Neural progenitor cell (in vitro differentiated cells): Measurements from ENCODE around the gene ERBB3. TPM values are rescaled to one million over a fixed set of nuclear protein-coding genes. Genes with fewer than 3 reads are reported as not detected.

Experiments used
- DNase-seq: peaks from one replicate; pipeline ENCODE4 v3.0.0-alpha.2; 2016; ENCODE audit warnings: low spot score
- H2AFZ ChIP-seq: fragments of 200-600 bp; sonication (generic); replicated peaks from 2 replicates; pipeline ENCODE4 v1.6.1; 2016; ENCODE audit warnings: antibody characterized with exemption
- H3F3A ChIP-seq: fragments of 200-600 bp; sonication (generic); 2 replicates; pipeline ENCODE4 v1.6.1; 2016; ENCODE audit warnings: antibody characterized with exemption, low read depth
- H3K27ac ChIP-seq: fragments of 200-600 bp; sonication (generic); 2 replicates; pipeline ENCODE4 v1.5.1; 2016; ENCODE audit warnings: mild to moderate bottlenecking
- H3K27me3 ChIP-seq: fragments of 200-600 bp; sonication (generic); 2 replicates; pipeline ENCODE4 v1.6.1; 2016; ENCODE audit warnings: mild to moderate bottlenecking, moderate library complexity
- H3K36me3 ChIP-seq: fragments of 200-600 bp; sonication (generic); 2 replicates; pipeline ENCODE4 v1.5.1; 2016
- H3K4me1 ChIP-seq: fragments of 200-600 bp; sonication (generic); 2 replicates; pipeline ENCODE4 v1.6.1; 2016; ENCODE audit warnings: mixed run types
- H3K4me2 ChIP-seq: fragments of 200-600 bp; sonication (generic); 2 replicates; pipeline ENCODE4 v1.6.1; 2016
- H3K4me3 ChIP-seq: fragments of 200-600 bp; sonication (generic); 2 replicates; pipeline ENCODE4 v1.5.1; 2016
- H3K79me2 ChIP-seq: fragments of 200-600 bp; sonication (generic); 2 replicates; pipeline ENCODE4 v1.6.1; 2016; ENCODE audit warnings: low read depth
- H3K9ac ChIP-seq: fragments of 200-600 bp; sonication (generic); 2 replicates; pipeline ENCODE4 v1.6.1; 2016
- H3K9me3 ChIP-seq: fragments of 200-600 bp; sonication (generic); 2 replicates; pipeline ENCODE4 v1.5.1; 2016; ENCODE audit warnings: low read depth
- H4K20me1 ChIP-seq: fragments of 200-600 bp; sonication (generic); 2 replicates; pipeline ENCODE4 v1.6.1; 2016; ENCODE audit warnings: low read depth
- H3K27ac Mint-ChIP-seq: 3 replicates; pipeline ENCODE4 v1.8.0; 2021; ENCODE audit warnings: mixed read lengths
- H3K27me3 Mint-ChIP-seq: 2 replicates; pipeline ENCODE4 v1.8.0; 2022; ENCODE audit warnings: low read depth, mild to moderate bottlenecking, inconsistent platforms, moderate library complexity, mixed read lengths; ENCODE audit not compliant: insufficient read depth
- H3K36me3 Mint-ChIP-seq: 3 replicates; pipeline ENCODE4 v1.8.0; 2021; ENCODE audit warnings: mixed read lengths
- H3K4me1 Mint-ChIP-seq: 3 replicates; pipeline ENCODE4 v1.8.0; 2021; ENCODE audit warnings: mixed read lengths
- H3K4me3 Mint-ChIP-seq: 3 replicates; pipeline ENCODE4 v1.8.0; 2021; ENCODE audit warnings: mild to moderate bottlenecking, moderate library complexity, mixed read lengths
- H3K9me3 Mint-ChIP-seq: 3 replicates; pipeline ENCODE4 v1.8.0; 2020; ENCODE audit warnings: mixed read lengths
- EZH2 ChIP-seq: fragments of 200-600 bp; sonication (generic); IDR thresholded peaks from 2 replicates; pipeline ENCODE4 v1.6.1; 2017; ENCODE audit warnings: antibody characterized with exemption, mild to moderate bottlenecking, moderate library complexity
- EZH2phosphoT487 ChIP-seq: fragments of 200-600 bp; sonication (generic); IDR thresholded peaks from 2 replicates; pipeline ENCODE4 v1.6.1; 2017; ENCODE audit warnings: antibody characterized with exemption
- total RNA-seq: library from RNA; depleted of rRNA; stranded (reverse); fragments of >200 nt; gene quantifications from 2 replicates; pipeline ENCODE4 v1.2.3, GENCODE V29; 2015; ENCODE audit warnings: low replicate concordance
- TF ChIP-seq, protein P1 (sequence below): fragments of 200-600 bp; sonication (generic); IDR thresholded peaks from 2 replicates; pipeline ENCODE4 v1.5.1; 2017; ENCODE audit warnings: antibody characterized with exemption, mild to moderate bottlenecking

The ERBB3 gene
- total RNA-seq, 1 donor from 2014 or later, result 8.8 TPM

DNA sequence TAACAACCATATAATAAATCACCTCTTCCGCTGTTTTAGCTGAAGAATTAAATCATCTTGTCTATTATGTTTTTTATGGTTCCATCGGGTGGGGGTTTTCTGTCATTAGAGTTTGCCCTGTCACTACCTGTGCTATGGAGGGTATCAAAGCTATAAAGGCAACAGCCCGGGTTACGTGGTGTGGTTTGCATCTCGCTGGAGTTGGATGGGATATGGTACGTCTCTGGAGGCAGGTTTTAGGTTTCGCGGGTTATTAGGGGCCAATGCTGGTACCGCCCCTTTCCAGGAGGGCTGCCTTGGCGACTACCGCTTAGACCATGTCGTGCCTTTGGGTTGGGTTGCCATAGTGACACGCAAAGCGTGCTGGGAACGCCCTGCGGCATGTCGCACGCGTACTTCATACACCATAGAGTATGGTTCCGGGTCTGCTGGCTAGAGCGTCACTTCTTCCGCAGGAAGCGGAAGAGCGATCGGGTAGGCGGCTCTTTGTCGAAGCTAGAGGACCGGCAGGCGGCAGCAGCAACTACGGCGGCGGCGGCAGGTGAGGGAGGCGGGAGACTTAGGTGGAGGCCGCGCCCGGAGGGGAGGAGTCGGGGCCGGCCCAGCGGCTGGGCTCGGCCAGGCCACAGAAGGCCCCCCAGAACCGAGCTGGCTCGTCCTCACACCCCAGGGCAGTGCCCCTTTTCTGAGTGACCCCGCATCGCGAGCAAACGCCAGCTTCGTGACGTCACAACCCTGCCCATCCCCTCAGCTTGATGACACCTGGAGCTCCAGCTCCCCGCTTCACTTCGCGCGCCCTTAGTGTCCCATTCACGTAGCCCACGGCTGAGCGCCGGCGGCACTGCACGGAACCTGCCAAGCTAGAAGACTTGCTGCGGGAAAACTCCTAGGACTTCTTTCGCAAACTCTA lies 38.1 kb downstream of the ERBB3 start, which contains the start of gene ZC3H10:
Gene ZC3H10 (plus strand): TSS at position 489 of the 910 bp plus-strand sequence. CDS start 2,297 bp downstream, outside the sequence.
- peak within 1 kb of the TSS; percentile 98 for H3K9ac ChIP-seq
- peaks cover 25% of the 10 kb centered on the region for H3K4me1 Mint-ChIP-seq
- H3K9me3 Mint-ChIP-seq, result no peaks in the 10 kb centered on the region
- peaks cover 3% of the 10 kb centered on the region for H3K36me3 ChIP-seq
- H3K4me3 Mint-ChIP-seq, result peak within 1 kb of the TSS; percentile 99
- H3F3A ChIP-seq, result peaks cover 60% of the 10 kb centered on the region
- H3K4me2 ChIP-seq, result peak within 1 kb of the TSS; percentile 99
- peak within 1 kb of the TSS; percentile 62 for H3K4me3 ChIP-seq
- no peaks in the 10 kb centered on the region for H3K9me3 ChIP-seq
- peaks cover 12% of the 10 kb centered on the region for H3K4me1 ChIP-seq
- peak within 1 kb of the TSS; percentile 12 for H2AFZ ChIP-seq
- peak within 1 kb of the TSS; percentile 98 for H3K27ac Mint-ChIP-seq
- H3K36me3 Mint-ChIP-seq, result peaks cover 28% of the 10 kb centered on the region
- TF ChIP-seq EZH2phosphoT487 (no peak), EZH2 (no peak)
- TF ChIP-seq, protein P1, sequence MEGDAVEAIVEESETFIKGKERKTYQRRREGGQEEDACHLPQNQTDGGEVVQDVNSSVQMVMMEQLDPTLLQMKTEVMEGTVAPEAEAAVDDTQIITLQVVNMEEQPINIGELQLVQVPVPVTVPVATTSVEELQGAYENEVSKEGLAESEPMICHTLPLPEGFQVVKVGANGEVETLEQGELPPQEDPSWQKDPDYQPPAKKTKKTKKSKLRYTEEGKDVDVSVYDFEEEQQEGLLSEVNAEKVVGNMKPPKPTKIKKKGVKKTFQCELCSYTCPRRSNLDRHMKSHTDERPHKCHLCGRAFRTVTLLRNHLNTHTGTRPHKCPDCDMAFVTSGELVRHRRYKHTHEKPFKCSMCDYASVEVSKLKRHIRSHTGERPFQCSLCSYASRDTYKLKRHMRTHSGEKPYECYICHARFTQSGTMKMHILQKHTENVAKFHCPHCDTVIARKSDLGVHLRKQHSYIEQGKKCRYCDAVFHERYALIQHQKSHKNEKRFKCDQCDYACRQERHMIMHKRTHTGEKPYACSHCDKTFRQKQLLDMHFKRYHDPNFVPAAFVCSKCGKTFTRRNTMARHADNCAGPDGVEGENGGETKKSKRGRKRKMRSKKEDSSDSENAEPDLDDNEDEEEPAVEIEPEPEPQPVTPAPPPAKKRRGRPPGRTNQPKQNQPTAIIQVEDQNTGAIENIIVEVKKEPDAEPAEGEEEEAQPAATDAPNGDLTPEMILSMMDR, result peak; percentile 60
- H3K27me3 ChIP-seq, result no peaks in the 10 kb centered on the region
- H4K20me1 ChIP-seq, result peaks cover 26% of the 10 kb centered on the region
- H3K27ac ChIP-seq, result peak within 1 kb of the TSS; percentile 96
- peak; percentile 99 for DNase-seq
- peaks cover 23% of the 10 kb centered on the region for H3K79me2 ChIP-seq
- H3K27me3 Mint-ChIP-seq, result peaks cover 7% of the 10 kb centered on the region

DNA sequence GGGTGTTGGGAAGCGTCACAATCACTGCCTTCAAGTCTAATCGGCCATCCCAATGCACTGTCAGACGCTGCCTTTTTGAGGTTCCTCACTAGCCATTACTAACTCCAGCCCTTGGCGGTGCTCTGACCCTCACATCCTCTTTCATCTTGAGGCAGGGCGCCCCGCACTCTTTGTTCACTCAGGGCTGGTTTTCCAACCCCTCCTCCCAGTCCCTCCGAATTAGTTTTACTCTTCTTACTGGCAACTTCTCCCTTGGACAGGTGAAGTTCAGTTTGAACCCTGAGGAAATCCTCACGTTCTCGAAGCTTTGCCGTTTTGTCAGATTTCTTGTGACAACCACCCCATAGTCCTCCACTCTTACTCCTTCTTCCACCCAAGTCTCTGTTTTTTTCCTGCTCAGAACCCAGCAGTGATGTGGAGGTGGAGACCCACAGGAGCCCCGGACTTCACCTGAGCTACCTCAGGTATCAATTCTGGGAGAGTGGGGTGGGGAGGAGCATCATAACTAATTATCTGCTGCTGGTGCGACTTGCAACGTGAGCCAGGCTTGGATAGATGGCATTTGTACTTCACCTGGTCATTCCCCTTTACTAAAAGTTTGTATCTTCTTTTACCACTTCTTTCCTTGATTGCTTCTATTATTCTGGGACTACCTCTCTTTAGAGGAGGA lies 38.9 kb downstream of the ERBB3 start:
- H3K9me3 ChIP-seq, result no peaks in the 10 kb centered on the region
- H2AFZ ChIP-seq, result peak overlapping the region; percentile 12
- H3K27me3 ChIP-seq, result no peaks in the 10 kb centered on the region
- peak overlapping the region; percentile 47 for H3K9ac ChIP-seq
- TF ChIP-seq, protein P1, result no peak
- no peak for TF ChIP-seq EZH2
- no peak for TF ChIP-seq EZH2phosphoT487
- peaks cover 7% of the 10 kb centered on the region for H3K27me3 Mint-ChIP-seq
- peak overlapping the region; percentile 62 for H3K4me3 ChIP-seq
- H3K36me3 ChIP-seq, result peaks cover 3% of the 10 kb centered on the region
- peaks cover 26% of the 10 kb centered on the region for H4K20me1 ChIP-seq
- H3K9me3 Mint-ChIP-seq, result no peaks in the 10 kb centered on the region
- H3K4me1 ChIP-seq, result peaks cover 12% of the 10 kb centered on the region
- H3K27ac Mint-ChIP-seq, result peak overlapping the region; percentile 72
- peak overlapping the region; percentile 99 for H3K4me3 Mint-ChIP-seq
- peaks cover 20% of the 10 kb centered on the region for H3K36me3 Mint-ChIP-seq
- peaks cover 52% of the 10 kb centered on the region for H3F3A ChIP-seq
- H3K27ac ChIP-seq, result peak overlapping the region; percentile 13
- H3K4me2 ChIP-seq, result peak overlapping the region; percentile 94
- no peak for DNase-seq
- peaks cover 25% of the 10 kb centered on the region for H3K4me1 Mint-ChIP-seq
- peaks cover 23% of the 10 kb centered on the region for H3K79me2 ChIP-seq

DNA sequence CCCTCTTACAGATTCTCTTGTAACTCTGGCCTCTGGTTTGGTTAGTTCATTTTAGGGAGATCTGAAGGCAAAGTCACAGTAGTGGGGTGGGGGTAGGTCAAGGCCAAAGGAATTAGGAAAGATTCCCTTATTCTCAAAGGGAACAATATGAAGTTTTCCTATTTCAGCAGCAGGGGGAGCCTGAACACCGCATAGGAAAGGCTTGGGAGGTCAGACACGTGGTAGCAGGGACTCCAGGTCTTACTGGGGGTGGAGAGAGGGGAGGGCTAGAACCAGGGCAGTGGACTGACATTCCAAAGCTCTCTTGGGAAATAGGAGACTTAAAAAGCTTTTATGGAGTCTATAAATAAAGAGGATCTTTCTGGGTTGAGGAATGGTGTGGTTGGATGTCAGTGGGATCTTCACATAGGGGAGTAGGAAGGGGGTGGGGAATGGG lies 39.4 kb downstream of the ERBB3 start:
- peak; percentile 87 for DNase-seq
- Mint-ChIP-seq H3K27ac (peak overlapping the region; percentile 72), H3K4me3 (peak overlapping the region; percentile 99), H3K27me3 (peaks cover 7% of the 10 kb centered on the region), H3K9me3 (no peaks in the 10 kb centered on the region), H3K36me3 (peaks cover 18% of the 10 kb centered on the region), H3K4me1 (peaks cover 25% of the 10 kb centered on the region)
- H2AFZ ChIP-seq, result no peak overlapping the region
- no peak overlapping the region for H3K9ac ChIP-seq
- peak overlapping the region; percentile 94 for H3K4me2 ChIP-seq
- no peak overlapping the region for H3K27ac ChIP-seq
- peaks cover 26% of the 10 kb centered on the region for H4K20me1 ChIP-seq
- TF ChIP-seq, protein P1, result peak; percentile 75
- TF ChIP-seq EZH2, result no peak
- no peak for TF ChIP-seq EZH2phosphoT487
- no peaks in the 10 kb centered on the region for H3K9me3 ChIP-seq
- no peaks in the 10 kb centered on the region for H3K27me3 ChIP-seq
- peak overlapping the region; percentile 62 for H3K4me3 ChIP-seq
- peaks cover 47% of the 10 kb centered on the region for H3F3A ChIP-seq
- peaks cover 12% of the 10 kb centered on the region for H3K4me1 ChIP-seq
- H3K79me2 ChIP-seq, result peaks cover 23% of the 10 kb centered on the region
- H3K36me3 ChIP-seq, result peaks cover 3% of the 10 kb centered on the region
